NCI-H2196 (cell line): ENCODE results near the gene IGFALS.

ENCODE experiments used
- DNase-seq: peaks from one replicate; lab custom pipeline; 2025; ENCODE audit not compliant: unreplicated experiment; lab: John Stamatoyannopoulos, UW

The IGFALS gene

GRCh38 chr16:1745900-1746692 lies 47.4 kb downstream of the IGFALS start:
- DNase-seq: no peak

- DNase-seq: no peak
These were observed 48.2 kb downstream of the IGFALS start for GRCh38 chr16:1745181-1745899.

GRCh38 chr16:1744338-1744840 lies 49.1 kb downstream of the IGFALS start:
- DNase-seq: no peak

GRCh38 chr16:1743376-1744337 lies 49.8 kb downstream of the IGFALS start:
- DNase-seq: no peak

GRCh38 chr16:1741553-1742165 lies 51.8 kb downstream of the IGFALS start:
- DNase-seq: no peak

GRCh38 chr16:1740781-1741490 lies 52.6 kb downstream of the IGFALS start:
- no peak for DNase-seq
